Stimulated activated CD4-positive, alpha-beta T cell treated with anti-CD3 and anti-CD28 coated beads, Interleukin-1b, Interleukin-23, amount 100 ng/mL, for 24 hours (primary cell): ENCODE results near the gene ABCB8.
A peak's percentile ranks its signal among the peaks of the same experiment; 100 is the strongest.
"Not testable (repeated sequence)": the region's sequence is repeated elsewhere in the genome, so short reads cannot be mapped to it uniquely, and the experiment has no call there.

ENCODE experiments used
- DNase-seq, 4 experiments: peaks; one replicate each; pipeline ENCODE4 v3.0.0-alpha.2; 2020; ENCODE audit warnings: low read depth in 4 of 4, low spot score in 1 of 4

The ABCB8 gene

GRCh38 chr7:150997817-150998216, 30.4 kb upstream of the ABCB8 start:
- DNase-seq, result no peak

- no peak for DNase-seq
Measured at GRCh38 chr7:150998341-150998740, 29.9 kb upstream of the ABCB8 start.

- DNase-seq, result no peak
Measured at GRCh38 chr7:150999001-150999400, 29.2 kb upstream of the ABCB8 start.

- no peak for DNase-seq
Measured at GRCh38 chr7:150999497-151000230, 28.6 kb upstream of the ABCB8 start.

GRCh38 chr7:151000897-151001495, 27.3 kb upstream of the ABCB8 start:
- DNase-seq, result no peak

- no peak for DNase-seq
Measured at GRCh38 chr7:151001546-151001945, 26.7 kb upstream of the ABCB8 start.

GRCh38 chr7:151003572-151003971, 24.7 kb upstream of the ABCB8 start:
- DNase-seq, result no peak

GRCh38 chr7:151005566-151005965, 22.7 kb upstream of the ABCB8 start:
- DNase-seq, result no peak

GRCh38 chr7:151006590-151007300, 21.5 kb upstream of the ABCB8 start:
- no peak for DNase-seq

- DNase-seq, result no peak
Measured at GRCh38 chr7:151007469-151007898, 20.8 kb upstream of the ABCB8 start.

- DNase-seq, result no peak
Measured at GRCh38 chr7:151008143-151008510, 20.1 kb upstream of the ABCB8 start.

GRCh38 chr7:151008511-151009323, 19.5 kb upstream of the ABCB8 start:
- DNase-seq, result peak; percentile 57 to 79 (median 76)

GRCh38 chr7:151009327-151010036, 18.8 kb upstream of the ABCB8 start:
- DNase-seq, result no peak

GRCh38 chr7:151010037-151010306, 18.3 kb upstream of the ABCB8 start:
- DNase-seq, result no peak

GRCh38 chr7:151010307-151011096, 17.7 kb upstream of the ABCB8 start:
- no peak for DNase-seq

GRCh38 chr7:151011097-151011409, 17.2 kb upstream of the ABCB8 start:
- DNase-seq, result no peak

GRCh38 chr7:151011616-151012015, 16.6 kb upstream of the ABCB8 start:
- DNase-seq, result not testable (repeated sequence)

- no peak for DNase-seq
Measured at GRCh38 chr7:151012031-151012692, 16.1 kb upstream of the ABCB8 start.

- DNase-seq, result no peak
Measured at GRCh38 chr7:151012911-151013347, 15.3 kb upstream of the ABCB8 start.

- no peak for DNase-seq
Measured at GRCh38 chr7:151013356-151013732, 14.9 kb upstream of the ABCB8 start.
